NCI-H1092 treated with DMSO at 0.1 percent for 48 hours (cell line): ENCODE results near the gene FXN.
"Not testable (repeated sequence)": the region's sequence is repeated elsewhere in the genome, so short reads cannot be mapped to it uniquely, and the experiment has no call there.

Experiments used
- DNase-seq: peaks from one replicate; lab custom pipeline; 2025; lab: John Stamatoyannopoulos, UW

FXN gene

DNA sequence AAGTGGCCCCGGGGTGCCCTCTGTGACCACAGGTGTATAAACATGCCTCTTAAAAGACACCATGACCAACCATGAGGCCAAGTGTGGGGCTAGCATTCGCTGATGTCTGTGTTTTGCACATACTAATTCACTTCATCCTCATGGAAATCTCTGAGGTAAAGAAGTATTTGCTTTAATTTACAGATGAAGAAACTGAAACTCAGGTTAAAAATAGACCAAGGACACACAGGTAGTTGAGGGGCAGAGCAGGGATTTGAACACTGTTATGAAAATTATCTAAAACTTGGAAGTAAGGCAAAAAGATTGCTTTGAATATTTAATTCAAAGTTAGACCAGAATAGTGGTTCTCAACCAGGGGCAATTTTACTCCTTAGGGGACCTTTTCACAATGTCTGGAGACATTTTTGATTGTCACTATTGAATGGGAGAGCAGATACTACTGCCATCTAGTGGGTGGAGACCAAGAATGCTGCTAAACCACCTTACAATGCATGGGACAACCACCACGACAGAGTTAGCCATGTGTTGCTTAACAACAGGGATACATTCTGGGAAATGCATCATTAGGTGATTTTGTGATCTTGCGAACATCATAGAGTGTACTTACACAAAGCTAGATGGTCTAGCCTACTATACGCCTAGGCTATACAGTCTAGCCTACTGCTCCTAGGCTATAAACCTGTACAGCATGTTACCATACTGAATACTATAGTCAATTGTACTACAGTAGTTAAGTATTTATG, 8.0 kb upstream of the FXN start:
- peak; percentile 46 for DNase-seq

DNA sequence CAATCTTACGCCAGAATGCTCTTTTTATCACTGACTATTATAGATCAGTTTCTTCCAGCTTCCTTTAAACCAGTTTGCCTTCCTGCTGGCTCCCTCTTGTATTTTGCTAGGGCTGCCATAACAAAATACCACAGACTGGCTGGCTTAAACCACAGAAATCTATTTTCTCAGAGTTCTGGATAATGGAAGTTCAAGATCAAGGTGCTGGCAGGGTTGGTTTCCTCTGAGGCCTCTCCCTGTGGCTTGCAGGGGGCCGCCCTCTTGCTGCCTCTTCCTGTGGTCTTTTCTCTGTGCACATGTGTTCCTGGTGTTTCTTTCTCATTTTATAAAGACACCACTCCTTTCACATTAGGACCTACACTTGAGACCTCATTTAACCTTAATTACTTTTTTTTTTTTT, 6.8 kb upstream of the FXN start:
- no peak for DNase-seq

DNA sequence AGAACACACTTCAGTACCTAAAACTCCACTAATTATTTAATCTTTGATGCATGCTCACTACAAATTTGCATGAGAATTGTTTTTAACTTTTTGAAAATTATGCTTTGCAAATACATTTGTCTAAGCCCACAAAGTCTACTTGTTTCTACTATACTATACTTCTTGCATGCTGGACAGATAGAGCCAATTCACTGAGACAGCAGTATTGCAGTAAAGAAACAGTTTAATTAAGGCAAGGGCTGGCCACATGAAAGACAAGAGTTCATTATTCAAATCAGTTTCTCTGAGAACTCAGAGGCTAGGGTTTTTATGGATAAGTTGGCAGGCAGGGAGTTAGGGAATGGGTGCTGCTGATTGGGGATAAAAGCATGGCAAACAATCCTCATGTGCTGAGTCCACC, 6.0 kb upstream of the FXN start:
- DNase-seq = no peak

DNA sequence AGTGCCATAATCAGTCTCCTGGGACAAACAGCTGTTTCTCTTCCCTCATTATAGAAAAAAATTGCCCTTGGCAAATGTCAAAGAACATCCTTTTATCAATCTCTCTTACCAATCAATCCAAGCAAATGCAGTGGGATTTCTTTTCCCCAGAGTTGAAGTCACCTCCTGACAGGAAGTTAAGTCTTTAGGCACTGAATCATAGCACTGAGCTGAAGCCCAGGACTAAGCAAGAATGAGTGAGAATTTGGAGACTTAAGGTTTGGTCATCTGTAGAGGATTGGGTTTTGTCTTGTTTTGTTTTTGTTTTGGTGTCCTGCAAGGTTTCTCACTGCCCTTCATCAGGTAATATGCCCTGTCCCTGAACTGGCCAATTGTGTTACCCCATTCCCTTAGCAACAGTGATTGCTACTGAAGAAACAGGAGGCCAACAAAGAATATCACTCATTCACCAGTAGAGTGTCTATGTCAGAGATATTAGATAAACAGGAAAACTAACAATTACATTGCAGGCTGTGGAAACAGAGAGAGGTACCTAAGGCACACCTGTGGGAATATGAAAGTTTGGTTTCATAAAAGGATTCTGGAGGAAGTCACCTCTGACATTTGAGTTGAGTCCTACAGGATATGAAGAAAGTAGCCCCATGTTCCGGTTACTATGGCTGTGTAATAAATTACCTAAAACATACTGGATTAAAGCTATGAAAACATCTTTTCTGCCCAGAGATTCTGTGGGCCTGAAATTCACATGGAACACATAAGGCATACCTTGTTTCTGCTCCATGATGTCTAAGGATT, 4.5 kb upstream of the FXN start:
- DNase-seq = no peak

DNA sequence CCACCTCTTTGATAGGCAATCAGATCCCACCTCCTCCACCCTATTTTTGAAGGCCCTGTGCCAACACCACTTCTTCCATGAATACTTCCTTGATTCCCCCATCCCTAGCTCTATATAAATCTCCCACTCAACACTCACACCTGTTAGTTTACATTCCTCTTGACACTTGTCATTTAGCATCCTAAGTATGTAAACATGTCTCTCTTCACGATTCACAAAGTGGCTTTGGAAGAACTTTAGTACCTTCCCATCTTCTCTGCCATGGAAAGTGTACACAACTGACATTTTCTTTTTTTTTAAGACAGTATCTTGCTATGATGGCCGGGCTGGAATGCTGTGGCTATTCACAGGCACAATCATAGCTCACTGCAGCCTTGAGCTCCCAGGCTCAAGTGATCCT, 1.5 kb upstream of the FXN start:
- DNase-seq = no peak

DNA sequence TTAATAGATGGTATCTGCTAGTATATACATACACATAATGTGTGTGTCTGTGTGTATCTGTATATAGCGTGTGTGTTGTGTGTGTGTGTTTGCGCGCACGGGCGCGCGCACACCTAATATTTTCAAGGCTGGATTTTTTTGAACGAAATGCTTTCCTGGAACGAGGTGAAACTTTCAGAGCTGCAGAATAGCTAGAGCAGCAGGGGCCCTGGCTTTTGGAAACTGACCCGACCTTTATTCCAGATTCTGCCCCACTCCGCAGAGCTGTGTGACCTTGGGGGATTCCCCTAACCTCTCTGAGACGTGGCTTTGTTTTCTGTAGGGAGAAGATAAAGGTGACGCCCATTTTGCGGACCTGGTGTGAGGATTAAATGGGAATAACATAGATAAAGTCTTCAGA, 757 bp downstream of the FXN start:
- DNase-seq = no peak

DNA sequence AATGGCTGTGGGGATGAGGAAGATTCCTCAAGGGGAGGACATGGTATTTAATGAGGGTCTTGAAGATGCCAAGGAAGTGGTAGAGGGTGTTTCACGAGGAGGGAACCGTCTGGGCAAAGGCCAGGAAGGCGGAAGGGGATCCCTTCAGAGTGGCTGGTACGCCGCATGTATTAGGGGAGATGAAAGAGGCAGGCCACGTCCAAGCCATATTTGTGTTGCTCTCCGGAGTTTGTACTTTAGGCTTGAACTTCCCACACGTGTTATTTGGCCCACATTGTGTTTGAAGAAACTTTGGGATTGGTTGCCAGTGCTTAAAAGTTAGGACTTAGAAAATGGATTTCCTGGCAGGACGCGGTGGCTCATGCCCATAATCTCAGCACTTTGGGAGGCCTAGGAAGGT, 1.2 kb downstream of the FXN start:
- no peak for DNase-seq

DNA sequence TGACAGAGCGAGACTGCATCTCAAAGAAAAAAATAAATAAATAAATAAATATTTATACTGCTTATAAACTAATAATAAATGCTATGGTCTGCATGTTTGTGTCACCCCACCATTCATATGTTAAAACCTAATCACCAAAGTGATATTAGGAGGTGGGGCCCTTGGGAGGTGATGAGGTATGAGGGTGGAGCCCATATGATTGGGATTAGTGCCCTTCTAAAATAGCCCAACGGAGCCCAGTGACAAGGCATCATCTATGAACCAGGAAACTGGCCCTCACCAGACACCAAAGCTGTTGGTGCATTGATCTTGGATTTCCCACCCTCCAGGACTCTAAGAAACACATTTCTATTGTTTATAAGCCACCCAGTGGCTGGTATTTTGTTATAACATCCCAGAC, 5.1 kb downstream of the FXN start:
- DNase-seq = no peak

DNA sequence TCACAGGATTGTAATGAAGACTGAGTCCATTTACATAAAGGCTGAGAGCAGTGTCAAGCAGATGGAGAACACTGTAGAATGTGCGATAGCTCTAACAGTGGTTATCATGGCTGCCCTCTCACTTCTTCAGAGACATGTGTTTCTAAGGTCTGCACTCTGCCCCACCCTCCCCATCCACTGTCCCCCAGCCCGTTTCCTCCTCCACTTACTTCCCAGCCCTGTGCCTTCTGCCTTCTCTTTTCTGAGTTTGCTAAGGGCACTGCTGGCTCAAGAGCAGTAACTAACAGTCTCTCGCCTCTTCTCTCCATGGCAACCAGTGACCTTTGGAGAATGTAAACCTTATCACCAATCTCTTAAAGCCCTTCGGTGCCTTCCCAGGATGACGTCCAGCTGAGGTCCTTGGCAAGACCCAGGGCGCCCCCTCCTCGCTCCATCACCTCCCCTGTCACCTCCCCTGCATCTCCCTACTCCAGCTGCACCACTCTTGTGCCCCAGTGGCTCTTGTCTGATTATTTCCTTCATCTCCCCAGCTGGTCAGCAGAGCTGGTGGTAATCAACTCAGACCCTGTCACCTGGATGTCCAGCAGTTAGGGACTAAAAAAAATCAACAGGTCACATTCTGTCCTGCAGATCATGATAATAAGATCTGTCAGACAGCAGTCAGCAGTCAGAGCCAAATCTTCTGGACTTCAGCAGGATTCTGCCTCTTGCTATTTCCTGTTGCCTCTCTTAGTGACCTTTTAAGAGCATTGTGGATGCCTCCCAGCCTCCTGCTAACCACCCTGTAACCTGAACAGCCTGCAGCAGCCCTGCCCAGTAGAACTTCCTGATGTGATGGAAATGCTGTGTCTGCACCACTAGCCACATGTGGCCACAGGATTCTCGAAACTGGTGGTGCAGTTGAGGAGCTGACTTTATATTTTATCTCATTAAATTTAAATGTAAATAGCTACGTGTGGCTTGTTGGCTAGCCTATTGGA, 9.0 kb downstream of the FXN start:
- no peak for DNase-seq

DNA sequence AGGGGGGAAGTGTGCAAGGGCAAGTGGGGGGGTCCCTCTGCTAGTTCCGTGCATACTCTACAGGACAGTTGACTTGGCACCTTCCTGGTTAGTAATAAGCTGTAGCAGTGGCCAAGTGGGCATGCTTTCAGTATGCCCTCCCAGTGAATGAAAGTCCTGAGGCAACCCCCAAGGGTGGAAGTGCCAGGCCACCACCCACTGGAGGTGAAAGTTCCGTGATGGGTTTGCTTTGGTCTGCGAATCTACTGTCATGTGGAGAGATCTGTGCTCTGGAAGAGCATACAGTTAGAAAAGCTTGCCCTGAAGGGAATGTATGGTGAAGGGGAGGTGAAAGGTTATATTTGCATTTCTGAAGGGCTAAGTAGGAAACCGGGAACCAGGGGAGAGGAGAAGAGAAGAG, 10.3 kb downstream of the FXN start:
- no peak for DNase-seq

DNA sequence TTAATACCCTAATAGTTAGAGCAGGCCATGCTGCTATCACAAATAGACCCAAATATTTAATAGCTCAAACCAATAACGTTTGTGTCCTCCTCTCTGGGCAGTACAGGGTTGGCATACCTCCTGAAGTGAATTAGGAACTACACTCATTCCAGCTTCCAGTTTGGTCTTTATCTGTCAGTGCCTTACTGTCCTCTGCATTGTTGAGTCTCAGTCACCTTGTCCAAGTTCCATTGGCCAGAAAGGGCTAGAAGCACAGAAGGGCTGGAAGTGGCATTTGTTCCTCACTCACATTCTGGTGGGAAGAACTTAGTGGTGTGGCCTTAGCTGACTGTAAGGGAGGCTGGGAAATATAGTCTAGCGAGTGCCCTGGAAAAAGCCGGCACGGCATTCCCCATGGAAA, 11.2 kb downstream of the FXN start:
- no peak for DNase-seq

DNA sequence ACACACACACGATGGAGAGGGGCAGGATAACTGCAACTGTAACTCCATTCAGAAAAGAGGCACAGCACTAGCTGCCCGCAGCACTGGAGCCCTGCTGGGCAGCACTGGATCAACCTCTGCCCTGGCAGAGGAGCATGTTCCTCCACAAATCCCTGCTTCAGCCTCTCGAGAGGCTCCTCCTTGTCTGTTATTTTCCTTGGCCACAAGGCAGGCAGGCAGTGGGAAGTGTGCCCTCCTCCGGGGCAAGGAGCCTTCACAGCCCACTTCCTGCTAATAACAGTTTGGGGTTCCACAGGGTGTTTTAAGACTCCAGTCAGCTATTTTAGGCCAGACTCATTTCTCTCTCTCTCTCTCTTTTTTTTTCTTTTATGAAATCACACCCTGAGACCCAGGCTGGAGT, 11.8 kb downstream of the FXN start:
- no peak for DNase-seq

DNA sequence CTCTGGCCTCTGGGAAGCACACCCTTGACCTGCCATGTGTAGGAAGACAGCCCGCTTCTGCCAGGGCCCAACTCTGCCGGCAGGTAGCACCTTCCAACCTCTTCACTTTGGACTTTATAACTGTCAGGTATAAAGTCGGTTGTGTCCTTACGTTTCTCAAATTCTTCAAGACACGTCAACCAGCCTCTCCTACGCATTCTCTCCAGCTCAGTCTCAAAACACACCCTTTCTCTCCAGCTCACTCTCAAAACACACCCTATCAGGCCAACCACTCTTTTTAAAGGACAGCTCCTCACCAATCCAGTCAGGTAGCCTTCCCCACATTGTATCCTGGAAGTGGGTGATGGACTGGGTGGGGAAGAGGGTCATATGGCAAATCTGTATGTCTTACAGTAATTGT, 13.5 kb downstream of the FXN start:
- DNase-seq = no peak

DNA sequence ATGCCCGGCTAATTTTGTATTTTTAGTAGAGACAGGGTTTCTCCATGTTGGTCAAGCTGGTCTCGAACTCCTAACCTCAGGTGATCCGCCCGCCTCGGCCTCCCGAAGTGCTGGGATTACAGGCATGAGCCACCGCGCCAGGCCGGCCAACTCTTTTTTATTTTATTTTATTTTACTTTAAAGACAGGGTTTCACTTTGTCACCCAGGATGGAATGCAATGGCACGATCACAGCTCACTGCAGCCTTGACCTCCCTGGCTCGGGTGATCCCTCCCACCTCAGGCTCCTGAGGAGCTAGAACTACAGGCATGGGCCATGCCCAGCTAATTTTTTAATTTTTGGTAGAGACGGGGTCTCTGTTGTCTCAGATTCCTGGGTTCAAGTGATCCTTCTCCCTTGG, 15.4 kb downstream of the FXN start:
- DNase-seq = not testable (repeated sequence)

DNA sequence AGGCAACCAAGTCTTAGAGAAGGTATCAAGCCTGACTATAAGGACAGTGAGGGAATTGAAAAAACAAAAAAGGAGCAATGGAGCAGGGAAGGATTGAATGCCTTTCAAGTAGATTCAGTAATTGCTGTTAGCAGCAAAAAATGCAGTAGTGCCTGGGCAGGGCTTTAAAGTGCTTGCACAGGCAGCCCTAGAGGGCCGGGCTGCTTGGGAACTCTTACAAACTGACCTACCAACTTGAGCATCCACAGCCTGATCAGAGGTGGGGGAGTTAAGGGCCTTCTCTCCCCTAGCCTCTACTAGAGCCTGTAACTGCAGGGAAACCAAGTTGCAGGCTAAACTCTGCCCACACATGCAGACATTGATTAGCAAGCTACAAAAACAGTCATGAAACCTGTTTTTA, 19.4 kb downstream of the FXN start:
- DNase-seq = no peak

DNA sequence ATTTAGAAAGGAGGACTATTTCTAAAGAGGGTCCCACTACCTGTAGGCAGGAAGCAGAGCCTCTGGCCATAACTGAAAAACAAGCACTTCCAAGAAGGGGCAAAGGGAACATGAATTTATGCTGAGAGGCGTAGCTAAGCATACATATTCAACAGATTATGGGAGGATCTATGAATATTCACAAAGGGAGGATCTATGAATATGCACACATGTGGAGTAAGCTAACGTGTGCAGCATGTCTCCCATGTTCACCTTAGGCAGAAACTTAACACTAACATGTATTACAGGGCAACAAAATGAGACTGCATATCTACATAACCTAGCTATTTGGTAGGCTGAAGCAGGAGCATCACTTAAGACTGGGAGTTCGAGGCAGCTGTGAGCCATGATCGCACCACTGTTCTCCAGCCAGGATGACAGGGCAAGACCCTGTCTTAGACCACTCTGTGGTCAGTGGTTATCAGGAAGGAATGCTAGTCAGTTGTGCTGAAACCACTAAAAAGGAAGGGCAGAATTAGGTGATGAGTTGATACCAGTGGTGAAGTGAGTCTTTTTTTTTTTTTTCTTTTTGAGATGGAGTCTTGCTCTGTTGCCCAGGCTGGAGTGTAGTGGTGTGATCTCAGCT, 20.8 kb downstream of the FXN start:
- no peak for DNase-seq

DNA sequence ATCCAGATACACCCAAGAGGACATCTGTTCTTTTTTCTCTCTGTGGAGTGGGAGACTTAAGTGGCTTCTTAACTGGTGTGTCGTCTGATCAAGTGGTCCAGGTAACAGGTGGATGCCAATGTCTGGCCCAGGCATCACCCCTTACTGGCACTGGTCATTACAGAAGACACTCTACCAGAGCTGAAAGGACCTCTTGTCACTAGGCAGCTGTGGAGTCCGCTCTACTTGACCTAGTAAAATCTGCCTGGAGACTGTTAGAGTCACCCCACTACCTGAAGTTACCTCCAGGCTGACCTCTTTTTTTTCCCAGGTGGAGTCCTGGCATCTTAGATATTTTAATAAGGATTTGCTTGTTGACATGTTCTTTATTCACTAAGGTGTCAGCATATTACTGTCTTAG, 22.5 kb downstream of the FXN start:
- no peak for DNase-seq

DNA sequence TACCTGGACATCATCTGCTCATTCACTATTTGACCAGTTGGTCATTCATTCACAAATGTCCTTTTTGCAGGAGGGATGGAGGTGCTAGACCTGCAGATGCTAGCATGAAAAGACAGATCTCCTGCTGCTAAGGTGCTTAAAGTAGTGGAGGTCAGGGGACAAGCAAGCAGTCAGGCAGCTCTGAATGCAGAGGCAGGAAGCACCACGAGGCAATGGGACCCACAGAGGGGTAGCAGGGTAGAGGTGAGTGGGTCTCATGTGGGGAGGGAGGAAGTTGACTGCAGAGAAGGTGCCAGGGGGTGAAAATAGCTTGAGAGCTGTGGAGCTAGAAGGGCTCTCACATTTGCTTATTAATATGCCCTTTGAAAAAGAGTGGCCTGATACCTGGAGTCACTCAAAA, 25.2 kb downstream of the FXN start:
- no peak for DNase-seq

DNA sequence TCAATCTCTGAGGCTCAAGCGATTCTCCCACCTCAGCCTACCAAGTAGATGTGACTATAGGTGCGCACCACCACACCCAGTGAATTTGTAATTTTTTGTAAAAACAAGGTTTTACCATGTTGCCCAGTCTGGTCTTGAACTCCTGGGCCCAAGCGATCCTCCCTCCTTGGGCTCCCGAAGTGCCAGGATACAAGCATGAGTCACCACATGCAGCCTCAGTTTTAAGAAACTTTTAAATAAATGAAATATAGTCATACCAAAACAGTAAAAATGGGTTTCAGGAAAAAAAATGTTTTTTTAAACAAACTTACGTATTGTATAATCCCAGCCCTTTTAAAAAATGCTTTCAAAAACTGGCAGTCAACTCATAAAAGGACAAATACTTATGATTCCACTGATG, 26.6 kb downstream of the FXN start:
- no peak for DNase-seq

DNA sequence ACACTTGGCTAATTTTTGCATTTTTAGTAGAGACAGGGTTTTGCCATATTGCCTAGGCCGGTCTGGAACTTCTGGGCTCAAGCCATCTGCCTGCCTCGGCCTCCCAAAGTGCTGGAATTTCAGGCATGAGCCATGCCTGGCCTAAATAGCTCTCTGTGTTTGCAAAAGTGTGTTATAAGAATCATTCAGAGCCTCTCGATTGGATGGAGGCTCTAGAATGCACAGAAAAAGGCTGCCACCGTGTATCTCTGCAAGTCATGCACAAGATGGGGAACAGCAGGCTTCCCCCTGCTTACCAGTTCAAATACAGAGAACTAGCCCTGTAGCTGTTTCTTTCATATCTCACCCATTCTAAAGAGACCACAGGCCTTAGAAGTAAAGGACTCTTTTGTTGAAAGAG, 28.3 kb downstream of the FXN start:
- DNase-seq = no peak

DNA sequence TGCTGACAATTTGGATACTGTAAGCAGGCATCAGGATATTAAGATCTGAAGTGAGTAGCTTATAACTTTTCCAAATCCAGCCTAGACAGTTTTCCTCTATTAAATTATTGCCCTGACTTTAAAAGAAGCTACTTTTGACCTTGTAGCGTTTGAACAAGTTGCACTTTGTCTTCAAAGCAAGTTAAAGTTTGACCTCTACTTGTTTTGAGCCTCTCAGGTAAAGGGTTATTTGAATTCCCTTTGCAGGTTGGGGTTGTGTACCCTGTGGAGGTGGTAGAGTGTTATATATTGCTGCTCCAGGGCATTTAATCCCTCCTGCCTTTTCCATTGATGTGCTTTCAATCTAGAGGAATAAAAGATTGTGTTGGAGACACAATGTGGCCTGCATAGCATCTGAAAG, 30.1 kb downstream of the FXN start:
- DNase-seq = no peak

DNA sequence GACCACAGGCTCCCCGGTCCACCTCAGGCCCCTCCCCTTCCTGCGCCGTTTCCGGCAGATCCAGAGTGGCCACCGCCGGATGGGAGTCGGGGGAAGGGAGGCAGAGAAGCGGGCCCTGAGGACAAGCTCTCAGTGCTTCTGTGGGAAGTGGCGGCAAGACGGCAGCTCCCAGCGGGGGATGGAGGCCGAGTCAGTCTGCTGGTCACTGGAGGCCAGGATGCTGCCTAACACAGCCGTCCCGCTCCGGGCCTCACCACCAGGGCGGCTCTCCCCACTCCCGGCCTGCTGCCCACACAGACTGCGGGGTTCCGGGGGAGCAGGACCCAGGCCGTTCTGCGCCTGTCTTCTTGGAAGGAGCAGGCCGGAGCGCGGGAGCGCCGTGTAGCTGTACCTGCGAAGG, 31.4 kb downstream of the FXN start:
- DNase-seq = no peak
